CD4-positive, alpha-beta T cell (primary cell): ENCODE results near the gene NEK10. TPM values are rescaled to one million over a fixed set of nuclear protein-coding genes. Genes with fewer than 3 reads are reported as not detected.

Source experiments
- ATAC-seq: fragments of 200-7000 bp; cut with Tn5 transposase; one replicate; pipeline ENCODE4 v1.10.0; 2022; ENCODE audit warnings: mild to moderate bottlenecking; ENCODE audit not compliant: poor library complexity
- CTCF ChIA-PET: fragments of 350-600 bp; sonication (Branson Sonifier 250); formaldehyde crosslinking; loops from one replicate; lab custom pipeline; 2021; ENCODE audit warnings: antibody characterized with exemption, inconsistent platforms; lab: Charles Lee
- POLR2A ChIA-PET: fragments of 350-600 bp; sonication (Branson Sonifier 250); formaldehyde crosslinking; loops from one replicate; lab custom pipeline; 2021; ENCODE audit warnings: antibody characterized with exemption, inconsistent platforms; lab: Charles Lee
- DNase-seq, 14 experiments: peaks; one replicate each; pipeline ENCODE4 v3.0.0-alpha.2; 2013 to 2020; ENCODE audit warnings: mixed read lengths in 2 of 14
- H3K27ac ChIP-seq, 2 donors: one replicate each; pipeline versions ENCODE4 v1.5.1 to v1.7.0; 2013; ENCODE audit warnings: low read length in 2 of 2, low read depth in 1 of 2, mild to moderate bottlenecking in 1 of 2
- H3K27me3 ChIP-seq, 2 experiments: 1 replicate in 1 of 2; 2 replicates in 1 of 2; pipeline versions ENCODE4 v1.6.1 to v1.7.0; 2013; ENCODE audit warnings: low read length in 2 of 2, control low read depth in 1 of 2, mild to moderate bottlenecking in 1 of 2, moderate library complexity in 1 of 2; ENCODE audit not compliant: insufficient read depth in 2 of 2, control insufficient read depth in 1 of 2
- H3K36me3 ChIP-seq: one replicate; pipeline ENCODE4 v1.6.1; 2013; ENCODE audit warnings: low read length, control low read depth; ENCODE audit not compliant: insufficient read depth
- H3K4me1 ChIP-seq: one replicate; pipeline ENCODE4 v1.6.1; 2013; ENCODE audit warnings: low read length, control low read depth; ENCODE audit not compliant: insufficient read depth
- H3K4me3 ChIP-seq: one replicate; pipeline ENCODE4 v1.5.1; 2013; ENCODE audit warnings: mild to moderate bottlenecking, low read length, moderate library complexity
- H3K9me3 ChIP-seq, 2 experiments: 1 replicate in 1 of 2; 2 replicates in 1 of 2; pipeline versions ENCODE4 v1.6.1 to v1.7.0; 2013; ENCODE audit warnings: low read length in 2 of 2, mild to moderate bottlenecking in 2 of 2, control low read depth in 1 of 2, moderate library complexity in 1 of 2; ENCODE audit not compliant: control insufficient read depth in 1 of 2, insufficient read depth in 1 of 2
- H3K27ac Mint-ChIP-seq: one replicate; pipeline ENCODE4 v1.8.0; 2020; ENCODE audit warnings: mixed read lengths
- H3K27me3 Mint-ChIP-seq: one replicate; pipeline ENCODE4 v1.8.0; 2021; ENCODE audit warnings: mixed read lengths
- H3K36me3 Mint-ChIP-seq: one replicate; pipeline ENCODE4 v1.8.0; 2021; ENCODE audit warnings: low read depth, mixed read lengths
- H3K4me1 Mint-ChIP-seq: one replicate; pipeline ENCODE4 v1.8.0; 2021; ENCODE audit warnings: low read depth, mixed read lengths
- H3K4me3 Mint-ChIP-seq: one replicate; pipeline ENCODE4 v1.8.0; 2020; ENCODE audit warnings: mild to moderate bottlenecking, mixed read lengths
- H3K9me3 Mint-ChIP-seq: one replicate; pipeline ENCODE4 v1.8.0; 2020; ENCODE audit warnings: mixed read lengths
- intact Hi-C, 2 experiments: fragments of 100-400 bp; cut with DNase I in 1 of 2; cut with micrococcal nuclease in 1 of 2; formaldehyde crosslinking; loops; one replicate each; pipeline versions ENCODE4 v1.15.1 to v1.9.0; 2023 to 2025; cut with DNase I, micrococcal nuclease
- total RNA-seq, 174 experiments: library from RNA in 2 of 174; stranded (reverse) in 2 of 174; gene quantifications; one replicate each; pipeline ENCODE4 v1.2.3 and lab custom pipeline; 2021 to 2026
- TF ChIP-seq, protein P1 (sequence below): fragments of 200-600 bp; IDR thresholded peaks from one replicate; pipeline ENCODE4 v1.8.0; 2022; ENCODE audit warnings: antibody characterized with exemption, mild to moderate bottlenecking

NEK10 gene
- total RNA-seq, 2 experiments from 2014 or later, result 0.61 to 0.77 TPM

DNA sequence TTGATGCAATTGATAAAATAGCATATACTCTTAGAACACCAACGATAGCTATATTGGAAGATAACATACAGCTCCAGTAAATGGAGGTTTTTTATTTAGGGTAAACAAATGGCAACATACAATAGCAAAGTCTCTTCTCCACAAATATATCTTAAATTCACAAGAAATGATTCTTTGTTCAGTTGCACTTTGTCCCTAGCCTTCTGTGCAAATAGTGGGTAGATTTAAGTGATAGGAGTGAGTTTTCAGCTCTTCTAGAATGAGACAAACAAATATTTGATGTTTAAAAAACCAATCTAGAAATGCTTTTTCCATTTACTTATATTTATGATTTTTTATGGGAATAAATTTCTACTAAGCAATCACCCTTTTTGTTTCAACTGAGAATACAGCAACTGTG, 253.8 kb downstream of the NEK10 start:
- Mint-ChIP-seq H3K9me3 (no peaks in the 10 kb centered on the region), H3K4me1 (no peaks in the 10 kb centered on the region)
- CTCF ChIA-PET, result interaction anchor here (1.1 kb wide), 1 partner anchor 19 kb away, joined by 3 read pairs; no protein-coding TSS in a partner anchor

DNA sequence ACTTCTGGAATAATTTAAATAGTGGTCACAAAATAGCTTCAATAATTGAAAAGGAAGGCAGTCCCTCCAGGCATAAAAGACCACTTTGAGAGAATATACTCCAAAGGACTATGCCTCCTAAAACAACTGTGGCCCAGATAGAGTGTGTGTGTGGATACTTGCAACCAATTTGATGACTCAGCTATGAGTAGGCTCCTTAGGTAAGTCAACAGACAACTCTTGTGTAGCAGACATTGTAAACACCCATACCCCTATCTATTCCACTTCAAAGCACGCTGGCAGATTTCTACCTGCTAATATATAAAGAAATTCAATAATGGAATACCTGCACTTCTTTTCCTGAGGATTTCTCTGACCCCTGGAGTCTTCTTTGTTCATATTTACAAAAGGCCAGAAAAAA, 254.5 kb downstream of the NEK10 start:
- Mint-ChIP-seq H3K9me3 (no peaks in the 10 kb centered on the region), H3K36me3 (no peaks in the 10 kb centered on the region), H3K4me1 (no peaks in the 10 kb centered on the region), H3K27me3 (no peaks in the 10 kb centered on the region), H3K4me3 (no peak overlapping the region), H3K27ac (no peak overlapping the region)
- ATAC-seq (no peak), DNase-seq (no peak)
- POLR2A ChIA-PET, result no interaction called here
- H3K4me1 ChIP-seq, result no peaks in the 10 kb centered on the region
- no peaks in the 10 kb centered on the region for H3K36me3 ChIP-seq
- no peaks in the 10 kb centered on the region for H3K27me3 ChIP-seq
- no peak overlapping the region for H3K27ac ChIP-seq
- no peak overlapping the region for H3K4me3 ChIP-seq
- TF ChIP-seq, protein P1, sequence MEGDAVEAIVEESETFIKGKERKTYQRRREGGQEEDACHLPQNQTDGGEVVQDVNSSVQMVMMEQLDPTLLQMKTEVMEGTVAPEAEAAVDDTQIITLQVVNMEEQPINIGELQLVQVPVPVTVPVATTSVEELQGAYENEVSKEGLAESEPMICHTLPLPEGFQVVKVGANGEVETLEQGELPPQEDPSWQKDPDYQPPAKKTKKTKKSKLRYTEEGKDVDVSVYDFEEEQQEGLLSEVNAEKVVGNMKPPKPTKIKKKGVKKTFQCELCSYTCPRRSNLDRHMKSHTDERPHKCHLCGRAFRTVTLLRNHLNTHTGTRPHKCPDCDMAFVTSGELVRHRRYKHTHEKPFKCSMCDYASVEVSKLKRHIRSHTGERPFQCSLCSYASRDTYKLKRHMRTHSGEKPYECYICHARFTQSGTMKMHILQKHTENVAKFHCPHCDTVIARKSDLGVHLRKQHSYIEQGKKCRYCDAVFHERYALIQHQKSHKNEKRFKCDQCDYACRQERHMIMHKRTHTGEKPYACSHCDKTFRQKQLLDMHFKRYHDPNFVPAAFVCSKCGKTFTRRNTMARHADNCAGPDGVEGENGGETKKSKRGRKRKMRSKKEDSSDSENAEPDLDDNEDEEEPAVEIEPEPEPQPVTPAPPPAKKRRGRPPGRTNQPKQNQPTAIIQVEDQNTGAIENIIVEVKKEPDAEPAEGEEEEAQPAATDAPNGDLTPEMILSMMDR, result no peak
- intact Hi-C loops, result no loop called here
- CTCF ChIA-PET, result interaction anchor here (1.1 kb wide), 1 partner anchor 20 kb away, joined by 3 read pairs; no protein-coding TSS in a partner anchor
- no peaks in the 10 kb centered on the region for H3K9me3 ChIP-seq

More for the DNA sequence above, 253.8 kb downstream of the NEK10 start:
- Histone ChIP-seq H3K4me3 (no peak overlapping the region), H3K27me3 (no peaks in the 10 kb centered on the region), H3K36me3 (no peaks in the 10 kb centered on the region), H3K27ac (no peak overlapping the region), H3K4me1 (no peaks in the 10 kb centered on the region), H3K9me3 (no peaks in the 10 kb centered on the region)
- no peak for DNase-seq
- ATAC-seq, result no peak
- H3K4me3 Mint-ChIP-seq, result no peak overlapping the region
- POLR2A ChIA-PET, result no interaction called here
- no peak overlapping the region for H3K27ac Mint-ChIP-seq
- no peaks in the 10 kb centered on the region for H3K27me3 Mint-ChIP-seq
- intact Hi-C loops, result no loop called here
- no peaks in the 10 kb centered on the region for H3K36me3 Mint-ChIP-seq
- TF ChIP-seq, protein P1, result no peak

DNA sequence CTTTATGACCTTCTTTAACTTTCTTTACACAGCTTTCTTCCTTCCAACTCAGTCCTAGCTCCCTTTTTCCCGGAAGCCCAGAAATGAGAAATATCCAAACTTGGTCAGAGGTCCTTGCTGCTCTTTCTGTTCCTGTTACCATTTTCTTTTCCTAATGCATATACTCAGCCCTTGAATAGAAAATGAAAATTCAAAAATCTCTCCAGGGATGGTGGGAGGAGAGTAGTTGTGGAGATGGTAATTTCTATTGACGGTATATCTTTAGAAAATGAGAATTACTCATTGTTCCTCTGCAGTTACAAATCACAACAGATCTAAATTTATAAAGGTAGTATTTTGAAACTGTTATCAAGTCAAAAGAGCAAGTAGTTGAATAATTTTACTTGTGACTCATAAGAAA, 255.1 kb downstream of the NEK10 start:
- H3K4me3 ChIP-seq, result no peak overlapping the region
- H3K9me3 ChIP-seq, result no peaks in the 10 kb centered on the region
- TF ChIP-seq, protein P1, result no peak
- CTCF ChIA-PET, result no interaction called here
- no peak for ATAC-seq
- H3K27ac ChIP-seq, result no peak overlapping the region
- Mint-ChIP-seq H3K27ac (no peak overlapping the region), H3K36me3 (no peaks in the 10 kb centered on the region), H3K27me3 (no peaks in the 10 kb centered on the region), H3K9me3 (no peaks in the 10 kb centered on the region), H3K4me1 (no peaks in the 10 kb centered on the region), H3K4me3 (no peak overlapping the region)
- no peaks in the 10 kb centered on the region for H3K27me3 ChIP-seq
- DNase-seq, result no peak
- intact Hi-C loops, result no loop called here
- no peaks in the 10 kb centered on the region for H3K36me3 ChIP-seq
- no peaks in the 10 kb centered on the region for H3K4me1 ChIP-seq
- POLR2A ChIA-PET, result no interaction called here
